Activated CD8-positive, alpha-beta memory T cell treated with anti-CD3 and anti-CD28 coated beads for 36 hours (primary cell): ENCODE results near the gene EMILIN1. TPM values are rescaled to one million over a fixed set of nuclear protein-coding genes. Genes with fewer than 3 reads are reported as not detected.

Experiments used
- CTCF ChIA-PET: fragments of 350-600 bp; sonication (Branson Sonifier 250); formaldehyde crosslinking; loops from one replicate; lab custom pipeline; 2021; ENCODE audit warnings: antibody characterized with exemption; lab: Charles Lee
- POLR2A ChIA-PET: fragments of 350-600 bp; sonication (Branson Sonifier 250); formaldehyde crosslinking; loops from one replicate; lab custom pipeline; 2021; ENCODE audit warnings: antibody characterized with exemption; lab: Charles Lee
- total RNA-seq, 2 experiments: library from RNA; stranded (reverse); gene quantifications; one replicate each; pipeline ENCODE4 v1.2.3, GENCODE V29; 2021

Gene EMILIN1
- total RNA-seq, 2 experiments from 2014 or later: 0.48 to 0.69 TPM

DNA sequence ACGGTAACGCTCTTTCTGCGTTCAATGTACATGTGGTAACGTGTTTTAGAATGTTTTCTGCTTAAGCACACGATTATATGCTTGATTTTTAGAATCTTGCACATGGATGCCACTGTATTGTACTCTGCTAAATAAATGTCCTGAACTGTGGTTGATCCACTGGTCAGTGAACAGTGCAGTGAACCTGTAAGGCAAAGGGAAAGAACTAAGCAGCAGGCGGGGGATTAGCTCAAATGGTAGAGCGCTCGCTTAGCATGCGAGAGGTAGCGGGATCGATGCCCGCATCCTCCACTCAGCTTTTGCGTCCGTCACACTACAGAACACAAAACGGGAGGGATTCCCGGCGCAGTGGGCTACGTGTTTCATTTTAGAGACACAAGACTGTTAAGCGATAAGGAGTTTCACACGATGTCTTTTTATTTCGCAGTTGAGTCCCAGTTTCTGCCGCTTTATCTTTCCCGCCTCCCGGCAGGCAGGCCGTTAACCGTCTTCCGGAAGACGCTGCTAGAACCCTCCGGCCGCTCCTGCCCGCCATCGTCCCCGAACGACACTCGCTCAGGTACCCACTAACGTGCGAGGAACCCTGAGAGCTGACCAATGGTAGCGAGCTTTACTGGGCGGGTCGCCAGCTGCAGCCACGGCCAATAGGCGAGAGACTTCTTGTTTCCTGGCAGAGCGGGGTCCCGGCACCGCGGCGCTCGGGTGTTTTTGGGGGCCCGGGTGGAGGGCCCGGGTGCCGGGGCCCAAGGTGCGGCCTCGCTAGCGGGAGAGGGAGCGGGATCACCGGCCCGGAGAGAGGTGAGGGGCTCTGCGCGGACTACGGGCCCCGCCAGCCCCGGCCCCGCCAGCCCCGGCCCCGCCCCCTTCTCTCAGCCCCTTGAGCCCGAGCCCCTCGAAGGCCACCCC, 27.2 kb upstream of the EMILIN1 start, which contains the start of gene AGBL5:
Gene AGBL5 (plus strand): TSS at position 673 of the 906 bp plus-strand sequence. CDS start 1,291 bp downstream, outside the sequence.
- POLR2A ChIA-PET: interaction anchor here (0.6 to 2.9 kb wide), 13 partner anchors 9 to 162 kb away, joined by 3 to 12 read pairs (median 3); partner anchors contain the start of genes OST4, PREB and TMEM214
- CTCF ChIA-PET: interaction anchor here (0.6 to 2.7 kb wide), 10 partner anchors 12 to 453 kb away, joined by 3 to 17 read pairs (median 4); partner anchors contain the start of genes KHK and OST4

DNA sequence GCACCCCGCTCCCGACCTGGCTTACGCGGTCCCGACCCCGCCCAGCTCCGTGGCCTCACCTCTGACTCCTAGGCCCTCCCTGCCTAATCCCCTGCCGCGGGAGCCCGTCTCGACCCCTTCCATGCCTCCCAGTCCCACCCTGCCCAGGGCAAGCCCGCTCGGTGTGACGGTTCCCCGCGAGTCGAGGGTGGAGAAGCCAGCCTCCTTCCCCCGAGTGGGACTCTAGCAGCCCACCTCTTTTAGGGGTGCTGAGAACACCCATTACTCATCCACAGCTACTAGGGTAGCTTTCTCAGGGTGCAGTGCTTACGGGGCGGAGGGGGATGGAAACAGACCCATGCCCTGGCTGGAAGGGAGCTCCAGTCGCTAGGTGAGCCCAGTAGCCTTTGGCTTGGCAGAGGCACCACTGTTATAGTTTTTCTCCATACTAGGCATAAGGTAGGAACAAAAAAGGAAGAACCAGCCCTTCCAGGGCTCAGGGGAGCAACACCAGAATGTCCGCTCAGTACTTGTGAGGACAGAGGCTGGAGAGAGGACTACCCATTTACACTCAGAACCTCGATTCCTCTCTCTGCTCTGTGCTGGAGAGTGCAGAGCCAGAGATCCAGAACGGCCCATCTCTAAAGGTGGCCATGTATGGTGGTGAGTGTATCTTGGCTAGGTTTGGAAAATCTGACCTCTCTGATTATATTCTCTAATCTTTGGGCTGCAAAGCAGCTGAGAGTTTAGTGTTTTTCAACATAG, 26.3 kb upstream of the EMILIN1 start:
- ChIA-PET POLR2A (interaction anchor here (0.9 to 2.9 kb wide), 7 partner anchors 8 to 161 kb away, joined by 3 to 12 read pairs (median 3); partner anchors contain the start of genes OST4, PREB and TMEM214), CTCF (interaction anchor here (1.0 to 2.7 kb wide), 5 partner anchors 20 to 35 kb away, joined by 3 to 17 read pairs (median 5); partner anchors contain the start of genes KHK and OST4)

DNA sequence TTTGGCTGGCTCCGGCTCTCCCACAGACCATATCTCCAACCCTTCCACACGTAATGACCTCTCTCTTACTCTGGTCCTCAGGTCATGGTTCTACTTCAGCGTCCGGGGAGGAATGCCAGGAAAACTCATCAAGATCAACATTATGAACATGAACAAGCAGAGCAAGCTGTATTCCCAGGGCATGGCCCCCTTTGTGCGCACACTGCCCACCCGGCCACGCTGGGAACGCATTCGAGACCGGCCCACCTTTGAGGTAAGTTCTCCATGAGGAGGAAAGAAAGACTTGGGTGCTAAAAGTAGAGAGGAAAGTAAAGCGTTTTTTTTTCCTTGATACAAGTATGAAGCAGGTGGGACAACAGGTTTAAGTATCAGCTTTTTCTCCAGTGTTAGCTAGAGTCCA, 25.1 kb upstream of the EMILIN1 start:
- CTCF ChIA-PET: no interaction called here
- POLR2A ChIA-PET: no interaction called here

DNA sequence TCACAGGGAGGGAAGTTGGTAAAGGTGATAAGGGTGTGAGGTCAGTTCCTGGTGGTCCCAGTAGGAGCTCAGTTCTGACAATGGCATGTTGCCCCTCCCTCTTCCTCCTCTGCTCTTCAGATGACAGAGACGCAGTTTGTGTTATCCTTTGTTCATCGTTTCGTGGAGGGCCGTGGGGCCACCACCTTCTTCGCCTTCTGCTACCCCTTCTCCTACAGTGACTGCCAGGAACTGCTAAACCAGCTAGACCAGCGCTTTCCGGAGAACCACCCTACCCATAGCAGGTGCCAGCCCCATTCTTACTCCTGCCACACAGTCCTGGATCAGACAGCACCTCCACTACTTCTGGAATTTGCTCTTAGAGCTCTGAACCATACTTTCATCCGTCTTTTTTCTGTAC, 24.6 kb upstream of the EMILIN1 start:
- CTCF ChIA-PET: no interaction called here

DNA sequence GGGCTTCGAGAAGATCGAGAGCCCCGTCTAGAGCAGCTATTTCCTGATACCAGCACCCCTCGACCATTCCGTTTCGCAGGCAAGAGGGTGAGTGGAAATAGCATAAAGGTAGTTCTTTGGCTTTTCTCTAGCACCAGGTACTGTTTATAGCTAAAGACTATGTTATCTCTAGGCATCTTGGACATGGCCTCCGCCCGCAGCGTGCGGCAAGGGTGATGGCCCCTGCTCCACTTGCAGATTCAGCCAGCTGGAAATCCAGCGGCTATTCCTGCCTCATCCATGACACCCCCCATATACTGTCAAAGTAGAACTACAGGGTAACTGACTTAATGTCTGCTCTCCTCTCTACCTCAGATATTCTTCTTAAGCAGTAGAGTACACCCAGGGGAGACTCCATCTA, 23.7 kb upstream of the EMILIN1 start:
- ChIA-PET POLR2A (no interaction called here), CTCF (no interaction called here)

More for the DNA sequence above, 24.6 kb upstream of the EMILIN1 start:
- POLR2A ChIA-PET: no interaction called here

DNA sequence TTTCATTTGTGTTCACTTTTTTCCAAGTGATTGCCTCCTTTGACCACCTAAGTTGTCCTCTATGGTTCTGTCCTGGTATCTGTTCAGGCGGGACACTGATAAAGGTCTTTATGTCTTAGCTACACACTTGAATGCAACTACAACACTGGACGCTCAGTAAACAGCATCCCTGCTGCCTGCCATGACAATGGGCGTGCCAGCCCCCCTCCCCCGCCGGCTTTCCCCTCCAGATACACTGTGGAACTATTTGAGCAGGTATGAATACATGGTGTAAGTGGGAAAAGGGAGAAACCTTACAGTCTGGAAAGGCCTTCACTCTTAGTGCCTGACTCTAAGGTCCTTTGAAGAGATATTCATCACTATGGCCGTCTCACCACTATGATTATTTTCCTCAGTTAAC, 21.2 kb upstream of the EMILIN1 start:
- ChIA-PET CTCF (interaction anchor here (0.7 kb wide), 1 partner anchor 163 kb away, joined by 3 read pairs; no protein-coding TSS in a partner anchor), POLR2A (no interaction called here)

DNA sequence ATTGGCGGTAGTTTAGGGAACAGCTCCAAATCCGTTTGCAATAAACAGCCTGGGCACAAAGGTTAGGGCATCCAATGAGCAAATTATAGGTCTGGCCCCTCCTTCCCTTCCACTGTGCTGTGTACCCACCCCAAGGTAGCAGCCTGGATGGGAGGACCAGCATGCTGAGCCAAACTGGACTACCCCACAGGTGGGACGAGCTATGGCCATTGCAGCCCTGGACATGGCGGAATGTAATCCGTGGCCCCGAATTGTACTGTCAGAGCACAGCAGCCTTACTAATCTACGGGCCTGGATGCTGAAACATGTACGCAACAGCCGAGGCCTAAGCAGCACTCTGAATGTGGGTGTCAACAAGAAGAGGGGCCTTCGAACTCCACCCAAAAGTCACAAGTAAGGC, 20.2 kb upstream of the EMILIN1 start:
- ChIA-PET POLR2A (interaction anchor here (1.3 kb wide), 1 partner anchor 13 kb away, joined by 5 read pairs; the partner anchor contains the start of gene OST4), CTCF (interaction anchor here (1.0 kb wide), 1 partner anchor 27 kb away, joined by 4 read pairs; no protein-coding TSS in a partner anchor)

DNA sequence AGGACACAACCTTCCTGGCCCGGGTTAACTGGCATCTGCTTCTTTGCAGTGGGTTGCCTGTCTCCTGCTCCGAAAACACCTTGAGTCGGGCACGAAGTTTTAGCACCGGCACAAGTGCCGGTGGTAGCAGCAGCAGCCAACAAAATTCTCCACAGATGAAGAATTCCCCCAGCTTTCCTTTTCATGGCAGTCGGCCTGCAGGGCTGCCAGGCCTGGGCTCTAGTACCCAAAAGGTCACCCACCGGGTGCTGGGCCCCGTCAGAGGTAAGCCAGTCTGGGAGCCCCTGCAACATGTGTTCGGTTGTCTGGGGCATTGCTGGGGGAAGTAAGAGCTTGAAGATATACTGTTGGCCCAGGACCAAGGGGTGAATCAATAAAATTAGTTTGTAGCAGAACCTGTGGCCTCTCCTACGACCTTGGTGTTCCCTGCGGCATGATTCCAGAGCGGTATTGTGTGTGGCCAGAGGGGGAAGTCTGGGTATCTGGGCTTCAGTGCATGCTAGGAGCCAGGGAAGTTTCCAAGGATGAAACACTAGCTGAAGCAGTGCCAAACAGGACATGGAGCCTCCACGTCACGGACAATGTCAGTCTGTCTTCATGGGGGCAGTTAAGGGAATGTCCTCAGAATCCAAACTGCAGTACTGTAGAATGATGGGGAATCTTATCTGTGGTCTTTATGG, 19.1 kb upstream of the EMILIN1 start:
- POLR2A ChIA-PET: interaction anchor here (1.3 kb wide), 1 partner anchor 12 kb away, joined by 5 read pairs; the partner anchor contains the start of gene OST4
- CTCF ChIA-PET: no interaction called here

DNA sequence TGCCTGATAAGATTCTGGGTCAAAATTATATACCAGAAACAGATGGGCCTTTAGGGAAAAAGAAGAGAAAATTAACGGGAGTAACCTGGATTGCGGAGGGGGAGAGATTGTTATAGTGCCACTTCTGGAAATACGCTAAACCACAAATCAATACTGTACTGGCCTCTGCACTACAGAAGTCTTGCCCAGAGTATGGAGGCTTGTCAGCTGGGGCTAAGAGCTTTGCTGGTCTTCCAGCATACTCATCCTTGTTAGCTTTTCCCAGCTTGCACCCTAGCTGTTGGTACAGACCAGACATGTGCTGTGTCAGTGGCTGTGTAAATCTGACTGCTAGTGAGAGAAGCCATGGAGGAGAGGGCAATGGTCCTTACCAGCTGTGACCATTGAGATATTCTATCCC, 18.1 kb upstream of the EMILIN1 start:
- CTCF ChIA-PET: no interaction called here

DNA sequence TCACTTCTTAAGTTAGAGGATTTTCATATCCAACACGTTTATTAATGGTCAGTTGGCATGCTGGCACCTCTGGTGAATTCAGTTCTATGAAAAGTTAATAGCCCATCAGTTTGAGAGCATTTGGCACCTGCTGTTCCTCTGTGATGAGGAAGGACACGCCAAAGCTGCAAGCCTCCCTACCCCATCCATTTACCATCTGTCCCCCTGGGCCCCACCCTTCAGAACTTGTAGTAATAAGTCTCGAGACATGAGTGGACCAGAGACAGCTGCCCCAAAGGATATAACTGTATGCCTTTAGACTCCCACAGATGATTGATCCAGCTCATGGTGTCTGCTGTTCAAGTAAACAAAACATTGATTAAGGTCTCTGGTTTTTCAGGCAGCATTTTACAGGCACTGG, 13.3 kb upstream of the EMILIN1 start:
- ChIA-PET POLR2A (no interaction called here), CTCF (interaction anchor here (1.1 kb wide), 1 partner anchor 15 kb away, joined by 3 read pairs; no protein-coding TSS in a partner anchor)

More for the DNA sequence above, 18.1 kb upstream of the EMILIN1 start:
- POLR2A ChIA-PET: interaction anchor here (0.9 to 1.3 kb wide), 2 partner anchors 9 to 22 kb away, joined by 3 read pairs; partner anchors contain the start of gene AGBL5

DNA sequence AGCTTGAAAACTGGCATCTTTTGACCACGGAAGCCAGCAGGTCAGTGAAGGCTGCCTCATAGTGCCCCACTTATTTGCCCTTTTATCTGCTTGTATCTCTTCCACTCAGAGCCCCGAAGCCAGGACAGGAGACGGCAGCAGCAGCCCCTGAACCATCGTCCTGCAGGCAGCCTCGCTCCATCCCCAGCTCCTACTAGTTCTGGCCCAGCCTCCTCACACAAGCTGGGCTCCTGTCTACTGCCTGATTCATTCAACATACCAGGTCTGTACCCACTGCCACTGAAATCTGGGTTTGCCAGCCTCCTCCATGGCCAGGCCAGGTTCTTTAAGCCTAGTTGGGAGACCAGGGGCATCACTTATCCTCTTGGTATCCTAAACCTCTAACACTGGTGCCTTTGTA, 11.0 kb upstream of the EMILIN1 start:
- POLR2A ChIA-PET: interaction anchor here (0.6 to 0.7 kb wide), 2 partner anchors 71 to 143 kb away, joined by 3 to 15 read pairs; no protein-coding TSS in a partner anchor

DNA sequence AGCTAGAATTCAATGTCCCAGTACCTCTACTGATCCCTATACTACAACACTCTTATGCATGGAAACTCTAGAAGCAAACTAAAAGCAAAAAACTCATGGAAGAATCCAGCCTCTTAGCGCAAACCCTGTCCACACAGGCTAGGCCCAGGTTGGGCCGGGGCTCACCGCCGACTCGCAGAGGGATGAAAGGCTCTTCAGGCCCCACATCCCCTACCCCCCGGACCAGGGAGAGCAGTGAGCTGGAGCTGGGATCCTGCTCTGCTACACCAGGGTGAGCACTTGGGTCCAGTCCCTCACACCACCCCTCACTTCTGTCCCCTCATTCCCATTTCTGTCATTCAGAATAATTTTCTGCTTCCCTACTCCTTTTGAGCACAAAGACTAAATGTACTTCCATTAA, 9.0 kb upstream of the EMILIN1 start:
- ChIA-PET POLR2A (no interaction called here), CTCF (interaction anchor here (0.7 kb wide), 1 partner anchor 12 kb away, joined by 4 read pairs; no protein-coding TSS in a partner anchor)

More for the DNA sequence above, 11.0 kb upstream of the EMILIN1 start:
- CTCF ChIA-PET: interaction anchor here (0.6 kb wide), 1 partner anchor 236 kb away, joined by 3 read pairs; no protein-coding TSS in a partner anchor

DNA sequence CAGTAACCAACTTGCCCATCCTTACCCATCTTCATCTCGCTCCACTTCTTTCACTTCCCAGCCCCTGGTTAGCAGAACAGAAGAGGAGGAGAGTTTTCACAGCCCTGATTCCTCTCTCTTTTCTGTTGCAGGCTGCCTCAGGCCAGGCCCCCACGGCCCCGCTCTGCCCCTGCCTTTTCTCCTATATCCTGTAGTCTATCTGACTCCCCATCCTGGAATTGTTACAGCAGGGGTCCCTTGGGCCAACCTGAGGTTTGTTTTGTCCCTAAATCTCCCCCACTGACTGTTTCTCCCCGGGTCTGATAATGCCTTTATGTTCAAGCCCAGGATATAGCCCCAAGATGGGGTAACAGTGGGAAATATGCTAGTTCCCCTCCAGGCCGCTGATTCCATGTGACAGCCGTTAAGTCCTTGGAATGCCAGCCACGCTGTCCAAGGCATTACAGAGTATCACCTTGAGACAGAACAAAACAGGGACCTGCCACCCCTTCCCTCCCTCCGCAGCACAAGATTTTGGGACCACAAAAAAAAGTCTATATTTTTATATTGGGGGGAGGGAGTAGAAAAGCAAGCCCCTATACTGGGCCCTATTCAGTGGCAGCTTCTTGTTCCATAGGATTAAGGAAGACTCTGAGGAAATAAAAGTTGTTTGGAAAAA, 8.3 kb upstream of the EMILIN1 start:
- ChIA-PET POLR2A (no interaction called here), CTCF (no interaction called here)

DNA sequence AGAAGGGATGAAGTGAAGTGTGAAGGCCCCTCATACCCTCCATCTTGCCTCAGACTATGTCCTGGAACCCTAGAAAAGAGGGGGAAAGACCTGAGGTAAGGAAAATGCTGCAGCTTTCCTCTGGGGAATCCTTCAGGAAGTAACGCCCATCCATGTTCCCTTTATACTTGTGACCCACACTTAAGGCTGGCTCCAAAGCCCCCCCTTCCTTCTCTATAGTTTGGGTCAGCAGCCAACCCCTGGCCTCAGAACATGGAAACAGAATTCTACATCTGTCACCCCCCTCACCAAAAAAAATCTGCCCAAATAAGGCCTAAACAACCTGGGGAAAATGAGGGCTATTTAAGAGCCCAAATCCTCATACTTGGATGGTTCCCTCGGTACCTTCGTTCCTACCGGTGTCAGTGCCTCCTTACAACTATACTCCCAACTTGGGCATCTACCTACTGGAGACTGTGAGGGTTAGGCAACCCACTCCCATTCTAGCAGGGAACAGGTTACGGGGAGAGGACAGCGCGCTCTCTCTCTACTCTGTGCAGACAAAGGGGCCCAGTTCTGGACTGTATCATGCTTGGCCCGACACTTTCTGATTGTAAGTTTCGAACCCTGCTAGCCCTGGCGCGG, 7.7 kb upstream of the EMILIN1 start:
- CTCF ChIA-PET: interaction anchor here (0.8 to 2.9 kb wide), 5 partner anchors 11 to 63 kb away, joined by 3 to 17 read pairs (median 3); partner anchors contain the start of genes AGBL5 and PREB

DNA sequence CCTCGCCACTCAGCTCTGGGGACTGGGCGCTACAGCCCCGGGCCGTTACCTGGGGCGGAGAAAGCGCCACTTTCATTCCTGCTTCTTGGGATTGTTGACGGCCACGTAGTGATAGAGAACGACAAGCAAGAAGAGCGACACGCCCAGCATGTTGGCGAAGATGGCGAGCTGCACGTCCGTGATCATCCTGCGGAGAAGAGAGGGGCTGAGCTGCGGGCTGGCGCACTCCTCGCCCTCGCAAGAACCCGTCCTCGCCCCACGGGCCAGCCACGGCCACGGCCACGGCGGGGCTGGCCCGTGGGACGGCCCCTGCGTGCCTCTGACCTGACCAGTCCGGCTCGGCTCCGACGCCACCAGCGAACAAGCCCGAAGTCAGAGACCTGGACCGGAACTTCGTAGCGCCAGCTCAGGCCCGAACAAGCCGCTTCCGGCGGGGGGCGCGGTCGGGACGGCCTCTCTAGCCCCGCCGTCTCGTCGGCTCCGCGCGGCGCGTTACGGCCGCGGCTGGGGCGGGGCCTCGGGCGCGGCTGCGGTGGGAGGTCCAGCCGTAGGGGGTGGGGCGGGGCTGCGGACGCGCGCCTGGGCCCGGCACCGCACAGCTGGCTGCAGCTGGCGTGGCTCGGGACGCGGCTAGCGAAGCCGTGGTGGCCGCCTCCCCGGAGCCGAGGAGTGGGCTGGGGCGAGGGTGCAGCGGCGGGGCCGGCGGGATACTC, 7.0 kb upstream of the EMILIN1 start, which contains the start of gene OST4:
Gene OST4 (minus strand): TSS at position 378 of the 713 bp plus-strand sequence.
- POLR2A ChIA-PET: interaction anchor here (0.5 to 1.5 kb wide), 13 partner anchors 10 to 236 kb away, joined by 3 to 8 read pairs (median 5); partner anchors contain the start of genes AGBL5, ATRAID, KHK and SLC5A6
- CTCF ChIA-PET: interaction anchor here (0.6 to 2.9 kb wide), 6 partner anchors 10 to 65 kb away, joined by 3 to 17 read pairs (median 4); partner anchors contain the start of genes AGBL5 and PREB

More for the DNA sequence above, 7.7 kb upstream of the EMILIN1 start:
- POLR2A ChIA-PET: interaction anchor here (0.5 to 1.5 kb wide), 10 partner anchors 12 to 236 kb away, joined by 3 to 8 read pairs (median 4); partner anchors contain the start of genes AGBL5, ATRAID, KHK and SLC5A6
